ENCODE measurements around the gene KRTAP4-3. TPM values are rescaled to one million over a fixed set of nuclear protein-coding genes. Genes with fewer than 3 reads are reported as not detected.
"Not testable (repeated sequence)": the region's sequence is repeated elsewhere in the genome, so short reads cannot be mapped to it uniquely, and the experiment has no call there.

KRTAP4-3 gene
- total and polyA plus RNA-seq, 2 experiments from 2014 or later = not detected

DNA sequence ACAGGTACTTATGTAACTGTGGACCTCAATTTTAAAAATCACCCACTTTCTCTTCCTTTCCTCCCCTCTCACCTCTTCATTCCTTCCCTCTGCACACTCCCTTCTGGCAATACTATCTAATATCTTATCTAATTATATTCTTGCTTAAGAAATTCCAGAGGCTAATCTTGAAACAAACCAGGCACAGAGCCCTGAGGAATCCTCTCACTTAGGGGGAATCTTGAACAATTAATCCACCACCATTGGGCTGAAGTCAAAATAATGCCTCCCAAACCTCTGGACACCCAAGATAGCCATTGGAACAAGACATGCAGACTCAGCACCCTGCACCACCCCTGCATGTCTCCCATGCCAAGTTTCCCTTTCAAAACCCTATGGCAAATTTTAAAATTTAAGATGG lies 26.7 kb downstream of the KRTAP4-3 start:
- no peaks in the 10 kb centered on the region for H3K4me1 ChIP-seq (ENCODE audit: low read depth)
- no peaks in the 10 kb centered on the region for H3K36me3 ChIP-seq
- TF ChIP-seq, protein P1, sequence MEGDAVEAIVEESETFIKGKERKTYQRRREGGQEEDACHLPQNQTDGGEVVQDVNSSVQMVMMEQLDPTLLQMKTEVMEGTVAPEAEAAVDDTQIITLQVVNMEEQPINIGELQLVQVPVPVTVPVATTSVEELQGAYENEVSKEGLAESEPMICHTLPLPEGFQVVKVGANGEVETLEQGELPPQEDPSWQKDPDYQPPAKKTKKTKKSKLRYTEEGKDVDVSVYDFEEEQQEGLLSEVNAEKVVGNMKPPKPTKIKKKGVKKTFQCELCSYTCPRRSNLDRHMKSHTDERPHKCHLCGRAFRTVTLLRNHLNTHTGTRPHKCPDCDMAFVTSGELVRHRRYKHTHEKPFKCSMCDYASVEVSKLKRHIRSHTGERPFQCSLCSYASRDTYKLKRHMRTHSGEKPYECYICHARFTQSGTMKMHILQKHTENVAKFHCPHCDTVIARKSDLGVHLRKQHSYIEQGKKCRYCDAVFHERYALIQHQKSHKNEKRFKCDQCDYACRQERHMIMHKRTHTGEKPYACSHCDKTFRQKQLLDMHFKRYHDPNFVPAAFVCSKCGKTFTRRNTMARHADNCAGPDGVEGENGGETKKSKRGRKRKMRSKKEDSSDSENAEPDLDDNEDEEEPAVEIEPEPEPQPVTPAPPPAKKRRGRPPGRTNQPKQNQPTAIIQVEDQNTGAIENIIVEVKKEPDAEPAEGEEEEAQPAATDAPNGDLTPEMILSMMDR (IDR thresholded peaks at IDR 0.05; ENCODE audit: low read depth, low read length) = no peak
- no peak overlapping the region for H3K27ac ChIP-seq
- H3K27me3 ChIP-seq = no peaks in the 10 kb centered on the region
- no peaks in the 10 kb centered on the region for H3K9me3 ChIP-seq (ENCODE audit: low read depth)
- H3K4me3 ChIP-seq = no peak overlapping the region
- no peak for DNase-seq (ENCODE audit: low read depth in 1 of 2, low spot score in 1 of 2)

DNA sequence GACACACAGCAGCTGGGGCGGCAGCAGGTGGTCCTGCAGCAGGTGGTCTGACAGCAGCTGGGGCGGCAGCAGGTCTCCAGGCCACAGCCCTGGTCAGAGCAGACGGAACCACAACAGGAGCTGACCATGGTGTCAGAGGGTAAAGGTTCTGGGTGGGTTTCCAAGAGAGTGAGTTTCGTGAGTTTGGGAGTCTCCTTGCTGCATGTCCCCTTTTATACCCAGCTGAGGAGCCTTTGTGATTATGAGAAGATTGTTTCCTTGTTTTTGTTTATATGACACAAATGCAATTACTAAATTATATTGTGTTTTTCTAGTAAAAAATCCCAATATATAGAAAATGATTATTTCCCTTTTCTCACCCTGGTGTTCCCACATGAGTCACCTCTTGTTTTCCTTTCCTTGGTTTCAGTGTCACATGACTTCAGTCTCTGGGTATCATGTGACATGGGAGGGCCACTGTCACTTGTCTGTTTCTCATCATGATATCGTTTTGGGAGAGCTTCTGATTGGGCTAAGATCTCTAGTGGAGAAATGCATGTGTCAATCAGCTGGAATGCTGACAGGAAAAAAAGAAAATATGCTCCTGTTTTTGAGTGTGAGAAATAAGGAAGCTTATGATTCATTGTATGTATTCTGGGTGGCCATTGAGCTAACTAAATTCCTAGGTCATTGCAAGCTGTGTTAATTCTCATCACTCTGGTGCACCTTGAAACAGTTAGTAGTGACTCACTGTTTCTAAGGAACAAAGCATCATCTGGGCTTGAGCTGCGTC lies 27.5 kb downstream of the KRTAP4-3 start, which contains the start of gene KRTAP4-6:
TSS of gene KRTAP4-6 (minus strand) at position 185 of the 772 bp plus-strand sequence. CDS start at position 128, 57 bp downstream.
- TF ChIP-seq, protein P1 (IDR thresholded peaks at IDR 0.05; ENCODE audit: low read depth, low read length) = no peak
- Histone ChIP-seq H3K27ac (no peak within 1 kb of the TSS), H3K27me3 (no peaks in the 10 kb centered on the region), H3K9me3 (ENCODE audit: low read depth) (no peaks in the 10 kb centered on the region), H3K4me1 (ENCODE audit: low read depth) (no peaks in the 10 kb centered on the region), H3K36me3 (no peaks in the 10 kb centered on the region), H3K4me3 (no peak within 1 kb of the TSS)
- DNase-seq (ENCODE audit: low read depth in 1 of 2, low spot score in 1 of 2) = no peak

DNA sequence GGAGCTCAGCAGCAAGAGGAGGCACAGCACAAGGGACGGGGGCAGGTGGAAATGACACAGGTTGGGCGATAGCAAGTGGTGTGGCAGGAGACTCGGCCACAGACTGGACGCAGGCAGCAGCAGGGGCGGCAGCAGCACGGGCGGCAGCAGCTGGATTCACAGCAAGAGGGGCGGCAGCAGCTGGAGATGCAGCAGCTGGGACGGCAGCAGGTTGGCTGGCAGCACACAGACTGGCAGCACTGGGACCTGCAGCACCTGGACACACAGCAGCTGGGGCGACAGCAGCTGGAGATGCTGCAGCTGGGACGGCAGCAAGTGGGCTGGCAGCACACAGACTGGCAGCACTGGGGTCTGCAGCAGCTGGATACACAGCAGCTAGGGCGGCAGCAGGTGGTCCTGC lies 28.2 kb downstream of the KRTAP4-3 start:
- not testable (repeated sequence) for H3K4me3 ChIP-seq; H3K27ac ChIP-seq; H3K4me1 ChIP-seq (ENCODE audit: low read depth); H3K36me3 ChIP-seq; DNase-seq (ENCODE audit: low read depth in 1 of 2, low spot score in 1 of 2); H3K27me3 ChIP-seq; H3K9me3 ChIP-seq (ENCODE audit: low read depth)

DNA sequence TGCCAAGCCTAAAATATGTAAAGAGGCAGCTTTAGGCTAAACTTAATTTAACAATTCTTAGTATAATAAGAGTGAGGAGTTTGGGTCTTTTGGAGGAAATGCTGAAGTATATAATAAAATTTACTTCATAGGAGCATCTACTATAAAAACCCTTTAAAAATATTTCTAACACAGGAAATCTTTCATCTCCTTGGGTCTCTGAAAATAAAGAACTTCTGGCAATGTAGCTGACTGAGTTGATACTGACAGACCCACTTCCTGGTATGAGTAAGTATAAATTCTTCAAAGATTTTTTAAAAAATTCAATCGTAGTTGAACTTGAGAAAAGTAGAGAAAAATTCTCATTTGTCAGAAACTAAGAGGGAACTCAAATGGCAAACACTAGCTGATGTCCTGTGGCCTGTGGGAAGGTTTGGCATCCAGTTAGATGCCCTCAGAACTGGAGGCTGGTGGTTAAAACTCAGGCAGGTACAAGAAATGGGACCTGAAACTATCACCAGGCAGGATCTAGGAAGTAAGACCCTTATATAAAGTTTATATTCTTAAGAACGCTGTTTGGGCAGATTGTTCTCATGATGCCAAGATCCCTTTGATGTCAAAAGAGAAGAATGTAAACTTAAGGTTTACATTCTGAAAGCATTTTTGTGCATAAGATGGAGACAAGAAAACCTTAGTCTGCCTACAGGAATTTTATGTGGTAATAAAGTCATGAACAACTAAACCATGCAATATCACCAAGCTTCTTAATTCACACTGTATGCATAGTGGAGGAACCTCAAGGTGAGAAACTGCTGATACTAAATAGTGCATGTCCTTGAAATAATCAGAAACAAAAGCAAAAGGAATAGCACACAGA lies 33.9 kb downstream of the KRTAP4-3 start:
- H3K36me3 ChIP-seq = no peaks in the 10 kb centered on the region
- no peaks in the 10 kb centered on the region for H3K4me1 ChIP-seq (ENCODE audit: low read depth)
- no peak for DNase-seq (ENCODE audit: low read depth in 1 of 2, low spot score in 1 of 2)
- no peaks in the 10 kb centered on the region for H3K9me3 ChIP-seq (ENCODE audit: low read depth)
- H3K27me3 ChIP-seq = no peaks in the 10 kb centered on the region
- H3K27ac ChIP-seq = no peak overlapping the region
- TF ChIP-seq, protein P1 (IDR thresholded peaks at IDR 0.05; ENCODE audit: low read depth, low read length) = no peak
- no peak overlapping the region for H3K4me3 ChIP-seq

DNA sequence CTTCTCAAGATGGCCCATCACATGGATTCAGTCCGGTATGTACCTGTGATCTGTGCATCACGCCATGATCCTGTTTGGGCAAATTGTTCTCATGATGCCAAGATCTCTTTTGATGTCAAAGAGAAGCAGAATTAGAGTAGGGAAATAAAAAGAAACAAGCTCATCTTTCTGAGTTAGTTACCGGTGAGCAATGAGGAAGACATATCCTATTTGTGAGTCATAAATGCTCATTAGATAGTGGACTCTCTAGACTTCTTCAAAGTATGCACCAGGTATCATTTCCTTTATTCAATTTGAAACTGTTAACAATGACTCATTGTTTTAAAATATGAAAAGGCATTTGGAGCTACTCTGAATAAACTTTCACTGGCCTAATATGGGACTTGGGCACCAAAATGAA lies 36.0 kb downstream of the KRTAP4-3 start:
- H3K9me3 ChIP-seq (ENCODE audit: low read depth) = no peaks in the 10 kb centered on the region
- no peak overlapping the region for H3K27ac ChIP-seq
- H3K4me3 ChIP-seq = no peak overlapping the region
- TF ChIP-seq, protein P1 (IDR thresholded peaks at IDR 0.05; ENCODE audit: low read depth, low read length) = no peak
- no peaks in the 10 kb centered on the region for H3K27me3 ChIP-seq
- H3K4me1 ChIP-seq (ENCODE audit: low read depth) = no peaks in the 10 kb centered on the region
- no peaks in the 10 kb centered on the region for H3K36me3 ChIP-seq
- DNase-seq (ENCODE audit: low read depth in 1 of 2, low spot score in 1 of 2) = no peak

DNA sequence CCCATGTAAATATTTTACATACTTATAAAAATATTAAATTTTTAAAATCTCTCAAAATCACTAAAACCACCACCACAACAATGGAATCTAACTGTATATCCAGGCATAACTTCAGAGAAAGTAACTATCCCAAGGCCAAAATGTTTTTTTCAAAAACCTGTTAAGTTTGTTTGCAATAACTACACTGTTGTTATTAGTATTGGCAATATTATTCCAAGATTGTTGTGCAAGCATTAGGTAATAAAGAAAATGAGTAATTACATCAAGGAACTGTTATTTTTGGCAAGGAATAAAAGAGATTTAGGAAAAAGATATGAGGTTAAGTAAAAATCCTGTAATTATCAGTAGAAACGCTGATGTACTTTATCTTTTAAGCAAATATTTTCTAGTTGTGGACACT lies 40.6 kb downstream of the KRTAP4-3 start:
- TF ChIP-seq, protein P1 (IDR thresholded peaks at IDR 0.05; ENCODE audit: low read depth, low read length) = no peak
- no peaks in the 10 kb centered on the region for H3K9me3 ChIP-seq (ENCODE audit: low read depth)
- no peaks in the 10 kb centered on the region for H3K27me3 ChIP-seq
- H3K4me3 ChIP-seq = no peak overlapping the region
- H3K27ac ChIP-seq = no peak overlapping the region
- H3K4me1 ChIP-seq (ENCODE audit: low read depth) = no peaks in the 10 kb centered on the region
- DNase-seq (ENCODE audit: low read depth in 1 of 2, low spot score in 1 of 2) = no peak
- no peaks in the 10 kb centered on the region for H3K36me3 ChIP-seq

Measured in cardiac muscle cell (in vitro differentiated cells and primary cell).